Right hindlimb (tissue), 1 donor: ENCODE measurements around the gene ARHGAP42.

Experiments
- DNase-seq: peaks from one replicate; pipeline ENCODE4 v3.0.0-alpha.2; 2018

Gene ARHGAP42

DNA sequence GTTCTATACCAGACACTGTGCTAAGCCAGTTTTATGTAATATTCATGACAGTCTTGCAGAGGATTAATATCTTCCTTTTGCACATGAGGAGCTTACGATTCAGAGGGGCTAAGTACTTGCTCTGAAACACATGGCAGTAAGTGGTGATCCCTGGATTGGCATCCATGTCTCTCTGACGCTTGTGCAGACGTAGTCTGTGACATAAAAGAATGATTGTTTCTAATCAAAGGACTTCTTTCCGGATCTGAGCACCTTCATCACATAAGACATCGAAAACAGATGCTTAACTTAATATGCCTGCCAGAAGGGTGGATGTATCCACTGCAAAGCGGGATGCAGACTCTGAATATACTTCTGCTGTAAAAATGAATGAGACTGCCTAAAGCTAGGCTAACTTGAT, 74.8 kb downstream of the ARHGAP42 start:
- DNase-seq = peak; percentile 35

DNA sequence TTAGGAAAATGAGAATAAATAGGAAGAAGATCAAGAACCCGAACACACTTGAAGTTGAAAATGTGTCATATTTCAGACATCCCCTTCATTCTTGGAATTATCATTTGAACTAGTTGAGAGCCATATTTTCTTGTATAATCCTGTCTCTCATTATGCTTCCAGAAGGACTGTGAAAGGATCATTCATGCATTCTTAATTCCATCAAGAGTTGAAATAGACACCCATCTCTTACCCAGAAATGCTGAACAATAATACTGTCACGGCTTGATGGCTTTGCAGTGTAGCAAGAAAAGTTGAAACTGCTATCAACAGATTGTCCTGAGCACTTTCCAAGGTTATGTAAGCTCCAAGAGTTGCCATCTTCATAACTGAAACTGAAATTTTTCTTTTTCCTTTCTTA, 79.7 kb downstream of the ARHGAP42 start:
- DNase-seq = no peak

DNA sequence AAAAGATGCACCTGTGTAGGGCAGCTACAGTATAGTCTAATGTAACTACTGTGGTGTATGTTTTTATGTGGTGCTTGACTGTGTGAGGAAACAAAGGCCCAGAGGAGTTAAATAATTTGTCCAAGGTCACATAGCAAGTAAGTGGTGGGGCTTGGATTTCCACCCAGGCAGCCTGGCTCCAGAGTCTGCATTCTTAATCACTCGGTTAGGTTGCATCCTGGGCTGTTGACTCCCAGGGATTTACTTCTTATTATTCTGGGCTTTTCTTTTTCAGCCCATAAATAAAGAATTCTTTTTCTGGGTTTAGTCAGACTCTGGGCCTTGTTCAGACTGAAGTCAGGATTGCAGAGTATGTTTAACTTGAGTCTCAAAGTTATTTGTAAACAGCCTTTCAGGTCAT, 82.1 kb downstream of the ARHGAP42 start:
- no peak for DNase-seq

DNA sequence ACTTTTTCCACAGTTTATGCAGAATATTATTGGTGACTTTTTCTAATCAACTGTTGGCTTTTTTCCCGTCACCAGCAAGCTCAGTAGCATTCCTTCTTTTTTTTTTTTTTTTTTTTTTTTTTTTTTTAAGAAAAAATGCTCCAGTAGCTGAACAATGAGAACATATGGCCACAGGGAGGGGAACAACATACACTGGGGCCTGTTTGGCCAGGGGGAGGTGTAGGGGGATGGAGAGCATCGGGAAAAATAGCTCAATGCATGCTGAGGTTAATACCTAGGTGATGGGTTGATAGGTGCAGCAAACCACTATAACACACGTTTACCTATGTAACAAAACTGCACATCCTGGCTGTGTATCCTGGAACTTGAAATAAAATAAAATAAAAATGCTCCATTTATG, 82.5 kb downstream of the ARHGAP42 start:
- no peak for DNase-seq

DNA sequence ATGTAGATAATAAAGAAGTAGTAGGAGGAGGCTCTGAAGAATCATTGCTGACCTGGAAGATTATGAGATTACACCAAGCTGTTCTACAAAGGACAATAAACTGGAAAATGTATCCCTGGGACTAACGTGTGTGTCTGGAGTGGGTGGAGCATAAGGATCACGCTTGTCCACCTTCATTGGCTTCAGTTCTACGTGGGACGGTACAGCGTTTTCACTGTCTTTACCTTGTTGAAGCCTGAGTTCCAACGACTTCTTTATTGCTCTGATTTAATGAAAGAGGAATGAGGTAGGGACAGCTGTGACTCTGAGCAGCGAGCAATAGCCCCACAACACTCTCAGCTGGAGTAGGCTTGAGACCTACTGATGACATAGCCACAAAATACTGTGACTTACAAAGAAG, 87.0 kb downstream of the ARHGAP42 start:
- no peak for DNase-seq

DNA sequence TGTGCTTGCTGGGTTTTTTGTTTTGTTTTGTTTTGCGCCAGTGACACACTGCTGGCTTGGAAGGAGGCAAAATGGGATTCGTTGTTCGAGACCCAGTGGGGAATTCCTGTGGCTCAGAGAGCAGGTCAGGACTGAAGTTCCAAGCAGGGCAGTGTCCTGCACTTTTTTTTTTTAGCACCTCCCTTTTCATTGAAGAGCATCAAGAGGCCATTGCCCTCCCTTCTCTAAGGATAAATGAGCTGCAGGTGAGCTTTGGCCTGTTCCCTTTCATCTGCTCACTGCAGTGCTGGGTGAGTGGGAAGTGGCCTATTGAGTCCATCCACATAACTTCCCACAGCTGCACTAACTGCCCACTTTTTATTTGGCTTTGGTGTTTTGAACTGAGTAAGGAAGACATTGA, 87.8 kb downstream of the ARHGAP42 start:
- DNase-seq = no peak

DNA sequence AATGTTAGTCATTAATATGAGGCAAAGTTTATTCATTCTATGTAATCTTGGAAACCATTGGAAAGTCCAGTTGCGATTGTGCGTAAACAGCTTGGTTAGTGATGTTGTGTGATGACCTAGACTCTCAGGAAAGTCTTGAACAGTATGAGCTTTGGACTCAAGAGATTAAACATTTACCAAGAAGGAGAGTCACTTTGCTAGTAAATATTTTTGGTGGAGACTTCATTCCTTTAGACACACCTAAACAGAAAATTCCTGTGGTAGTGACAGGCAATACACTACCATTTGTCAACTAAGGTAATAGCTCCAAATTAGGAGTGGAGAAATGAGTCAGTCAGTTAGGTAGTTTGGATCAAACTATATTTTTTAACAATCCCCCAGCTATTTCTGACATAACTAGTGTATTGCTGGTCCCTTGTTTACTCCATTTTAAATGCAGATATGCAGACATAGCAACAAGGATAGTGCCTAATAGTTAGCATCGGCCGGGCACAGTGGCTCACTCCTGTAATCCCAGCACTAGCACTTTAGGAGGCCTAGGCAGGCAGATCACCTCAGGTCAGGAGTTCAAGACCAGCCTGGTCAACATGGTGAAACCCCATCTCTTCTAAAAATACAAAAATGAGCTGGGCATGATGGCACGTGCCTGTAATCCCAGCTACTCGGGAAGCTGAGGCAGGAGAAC, 89.3 kb downstream of the ARHGAP42 start:
- DNase-seq = no peak

DNA sequence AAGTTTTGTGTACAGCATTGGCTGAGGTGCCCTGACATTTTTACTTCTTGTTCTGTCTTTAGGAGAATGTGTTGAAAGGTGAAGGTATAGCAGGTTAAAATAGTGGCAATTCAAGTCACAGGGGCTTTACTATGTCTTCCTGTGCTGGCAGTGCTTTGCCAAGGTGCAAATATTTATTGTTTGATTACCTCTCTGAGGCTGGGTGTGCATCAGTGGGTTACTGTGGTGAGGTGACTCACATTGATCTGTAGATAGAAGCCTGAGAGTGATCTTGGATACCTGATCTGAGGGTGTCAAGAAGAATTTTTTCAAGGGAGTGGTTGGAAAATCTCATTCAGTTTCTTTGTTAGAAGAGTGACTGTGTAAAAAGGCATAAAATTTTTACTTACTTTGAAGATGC, 90.0 kb downstream of the ARHGAP42 start:
- DNase-seq = no peak

DNA sequence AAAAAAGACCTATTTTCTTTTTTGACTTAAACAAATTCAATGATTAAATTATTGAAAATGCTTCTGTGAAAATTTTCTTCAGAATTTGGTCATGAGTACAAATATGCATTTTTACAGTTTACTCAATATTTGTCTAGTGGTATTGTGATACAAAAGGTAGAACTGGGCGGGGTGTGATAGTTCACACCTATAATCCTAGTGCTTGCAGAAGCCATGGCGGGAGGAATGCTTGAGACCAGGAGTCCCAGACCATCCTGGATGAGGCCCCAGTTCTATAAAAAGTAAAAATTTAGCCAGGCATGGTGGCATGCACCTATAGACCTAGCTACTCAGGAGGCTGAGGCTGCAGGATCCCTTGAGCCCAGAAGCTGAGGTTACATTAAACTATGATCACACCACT, 90.6 kb downstream of the ARHGAP42 start:
- DNase-seq = no peak

DNA sequence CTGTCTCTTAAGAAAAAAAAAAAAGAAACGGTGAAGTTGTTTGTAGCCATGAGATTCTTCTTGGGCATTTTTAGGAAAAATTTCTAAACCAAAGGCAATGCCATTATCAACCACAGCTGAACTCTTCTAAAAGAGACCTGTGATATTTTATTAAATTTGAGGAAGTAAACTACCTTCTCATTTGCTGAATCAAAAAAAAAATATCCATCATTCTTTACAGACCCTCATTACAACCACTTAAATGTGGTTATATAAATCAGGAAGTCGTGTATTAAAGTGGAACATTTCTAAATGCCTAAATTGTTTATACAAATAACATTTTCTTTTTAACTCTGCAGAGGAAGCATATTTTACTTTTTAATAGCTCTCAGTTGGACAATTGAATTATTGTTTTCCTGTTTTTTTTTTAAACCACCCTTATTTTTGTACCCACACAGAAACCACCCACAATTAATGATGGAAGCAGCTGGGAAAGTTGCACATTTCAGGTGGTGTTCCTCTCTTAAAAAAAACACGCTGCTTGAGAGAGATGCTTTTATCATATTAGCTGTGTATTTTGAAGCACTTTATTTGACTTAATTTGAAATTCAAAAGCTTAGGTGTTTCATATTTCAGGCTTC, 91.2 kb downstream of the ARHGAP42 start:
- no peak for DNase-seq

DNA sequence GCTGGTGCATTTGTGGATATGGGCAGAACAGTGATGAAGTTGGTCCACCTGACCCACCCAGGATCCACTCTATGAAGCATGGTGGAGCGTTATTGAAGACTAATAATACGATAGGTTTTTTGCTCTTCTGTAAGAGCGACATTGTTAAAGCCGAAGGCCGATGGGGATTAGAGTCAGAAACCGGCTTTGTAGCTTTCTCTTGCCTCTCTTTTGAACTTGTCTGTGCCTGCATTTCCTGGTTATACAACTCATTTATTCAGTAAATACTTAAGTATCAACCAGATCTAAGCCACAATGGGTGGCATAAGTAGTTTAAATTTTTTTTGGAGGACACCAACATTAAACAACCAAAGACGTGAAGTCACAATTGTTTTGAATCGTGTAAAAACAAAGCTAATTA, 93.4 kb downstream of the ARHGAP42 start:
- DNase-seq = no peak

DNA sequence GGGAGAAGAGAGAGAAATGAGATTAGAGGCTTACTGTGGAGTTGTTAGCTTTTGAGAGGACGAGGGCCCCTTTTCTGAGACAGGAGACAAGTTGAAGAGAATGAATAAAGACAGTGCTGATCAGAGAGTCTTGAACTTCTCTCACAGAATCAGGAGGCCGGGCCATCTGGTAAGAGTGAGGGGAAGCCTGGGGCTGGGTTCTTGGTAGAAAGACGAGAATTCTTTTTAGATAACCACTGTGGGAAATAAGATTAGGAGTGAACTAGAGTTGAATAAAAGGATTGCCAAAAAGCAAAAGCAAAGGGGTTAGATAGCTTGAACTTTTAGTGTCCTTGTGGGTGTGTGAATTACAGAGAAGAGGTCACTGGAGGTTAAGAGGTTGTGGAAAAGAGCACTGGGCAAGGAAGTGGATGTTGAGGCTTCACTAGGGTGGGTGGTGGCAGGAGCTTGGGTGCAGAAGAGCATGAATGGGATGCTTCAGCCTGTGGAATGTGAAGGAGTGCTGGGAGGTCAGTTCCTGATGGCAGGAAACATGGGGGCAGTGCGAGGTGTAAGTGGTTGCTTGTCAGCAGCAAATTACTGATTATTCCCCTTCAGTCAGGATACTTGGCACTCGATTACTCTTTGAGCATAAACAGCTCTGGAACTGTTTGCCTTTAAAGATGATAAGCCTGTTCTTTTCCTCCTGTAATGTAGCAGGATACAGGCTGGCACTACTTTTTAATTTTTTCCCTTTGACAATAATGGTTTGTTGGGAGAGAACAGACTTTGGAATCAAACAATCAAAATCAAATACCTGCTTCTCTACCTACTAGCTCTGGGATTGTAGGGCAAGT, 98.3 kb downstream of the ARHGAP42 start:
- DNase-seq = no peak

DNA sequence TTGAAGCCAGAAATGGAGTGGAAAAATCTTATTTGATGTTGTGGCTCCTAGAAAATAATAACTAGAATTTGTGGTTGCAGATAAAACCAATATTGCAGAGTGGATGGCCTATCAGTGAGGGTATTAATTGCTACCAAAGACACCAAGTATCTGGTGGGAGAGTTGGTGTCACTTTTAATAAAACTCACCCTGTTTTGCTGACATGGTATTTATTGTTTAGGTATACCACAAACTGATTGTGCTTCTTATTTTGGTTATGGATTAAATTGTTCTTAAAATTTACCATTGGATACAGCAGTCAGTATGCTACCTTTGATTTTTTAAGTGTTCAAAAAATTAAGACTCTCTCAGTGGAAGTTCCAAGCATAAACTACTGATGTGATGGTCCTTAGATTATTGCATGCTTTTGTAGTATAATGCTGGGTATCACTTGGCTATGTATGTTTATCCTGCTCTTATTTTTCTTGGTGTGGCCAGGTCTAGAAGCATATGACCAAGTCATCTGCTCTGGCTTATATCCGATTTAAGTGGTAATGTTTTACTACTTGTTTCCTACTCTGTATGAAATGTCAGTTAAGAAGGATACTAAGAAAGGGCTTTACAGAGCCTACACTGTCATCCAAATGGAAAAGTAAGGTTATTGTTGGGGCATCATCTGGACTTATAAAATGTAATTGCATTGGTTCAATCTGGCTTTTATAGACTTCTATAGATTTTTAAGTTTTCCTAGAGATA, 101.6 kb downstream of the ARHGAP42 start:
- no peak for DNase-seq

DNA sequence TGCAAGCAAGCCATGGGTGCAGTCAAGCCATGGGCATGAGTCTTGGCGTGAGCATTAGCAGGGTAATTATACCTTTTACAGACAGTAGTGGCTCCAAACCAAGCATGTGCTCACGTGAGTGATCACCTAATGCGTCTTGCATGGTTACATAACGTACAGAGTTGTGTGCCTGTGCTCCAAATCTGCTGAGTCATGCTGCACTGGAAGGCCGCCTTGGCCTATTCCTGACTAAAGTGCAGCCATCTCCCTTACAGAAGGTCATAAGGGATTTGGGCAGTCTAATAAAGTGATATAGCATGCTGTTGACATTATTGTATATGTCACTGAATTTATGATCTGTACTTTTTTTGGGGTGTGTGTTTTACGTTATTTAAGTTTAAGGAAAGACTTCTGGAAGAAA, 102.4 kb downstream of the ARHGAP42 start:
- DNase-seq = peak; percentile 33

DNA sequence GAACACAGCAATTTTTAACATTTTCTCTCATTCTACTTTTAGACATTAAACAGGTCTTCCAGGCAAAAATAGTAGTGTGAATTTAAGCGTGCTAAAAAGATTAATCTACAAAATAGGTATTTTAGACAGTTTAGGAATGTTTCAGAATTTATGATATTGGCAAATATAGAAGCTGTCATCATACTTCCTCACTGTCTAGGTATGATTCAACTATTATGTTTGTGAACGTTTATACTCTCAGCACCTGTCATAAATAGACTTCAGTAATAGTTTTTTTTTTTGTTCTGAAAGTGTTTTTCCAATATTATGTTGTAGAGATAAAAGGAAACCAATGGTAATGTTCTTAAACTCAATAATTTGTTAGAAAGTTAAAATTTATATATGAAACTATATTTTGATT, 103.0 kb downstream of the ARHGAP42 start:
- no peak for DNase-seq

DNA sequence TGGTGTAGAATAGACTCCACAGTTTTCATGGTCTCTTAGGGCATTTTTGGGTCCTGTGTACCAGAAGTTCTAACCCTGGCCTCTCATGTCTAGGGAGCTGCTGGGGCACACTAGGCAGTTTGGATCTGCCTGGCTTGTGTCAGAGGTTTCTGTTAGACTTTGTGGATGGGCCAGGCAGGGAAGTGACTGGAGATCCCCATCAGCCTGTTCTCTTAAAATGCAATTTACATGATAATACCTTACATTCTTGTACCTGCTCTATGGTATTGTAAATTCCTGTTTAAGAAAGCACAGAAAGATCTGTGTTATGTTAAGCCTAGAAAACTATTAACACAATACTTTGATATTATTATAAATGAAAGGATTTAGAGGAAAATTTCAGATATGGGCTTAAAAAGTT, 104.0 kb downstream of the ARHGAP42 start:
- no peak for DNase-seq

DNA sequence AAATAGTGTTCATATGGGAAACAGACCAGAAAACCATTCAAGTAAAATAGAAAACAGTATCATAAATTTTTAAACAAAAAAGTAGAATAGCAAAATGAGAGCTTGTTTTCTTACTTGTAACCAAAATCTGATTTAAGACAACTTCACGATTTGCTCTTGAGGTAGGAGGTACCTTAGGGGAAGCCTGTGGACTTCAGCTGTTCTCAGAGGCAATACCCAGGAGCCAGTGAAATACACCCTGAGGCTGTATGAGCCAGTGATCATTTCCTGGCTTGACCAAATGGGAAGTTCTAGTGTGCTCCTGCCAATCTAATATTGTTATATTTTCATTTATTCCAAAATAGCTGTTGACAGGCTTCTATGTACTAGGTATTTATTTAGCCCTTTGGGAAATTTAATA, 104.8 kb downstream of the ARHGAP42 start:
- DNase-seq = no peak

DNA sequence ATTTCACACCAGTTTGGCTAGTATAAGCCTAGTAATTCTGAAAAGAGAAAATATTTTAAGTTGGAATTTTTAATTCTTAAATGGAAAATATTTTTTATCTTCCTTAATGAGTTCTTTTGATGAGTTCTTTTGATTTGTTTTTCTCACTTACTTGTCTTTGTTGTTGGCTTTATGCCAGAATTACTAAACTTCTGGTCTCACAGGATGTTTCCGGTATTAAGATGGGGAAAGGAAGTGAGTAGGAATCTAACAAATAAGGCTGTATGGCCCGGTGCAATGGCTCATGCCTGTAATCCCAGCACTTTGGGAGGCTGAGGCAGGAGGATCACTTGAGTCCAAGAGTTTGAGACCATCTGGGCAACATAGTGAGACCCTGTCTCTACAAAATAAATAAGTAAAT, 106.4 kb downstream of the ARHGAP42 start:
- DNase-seq = no peak

DNA sequence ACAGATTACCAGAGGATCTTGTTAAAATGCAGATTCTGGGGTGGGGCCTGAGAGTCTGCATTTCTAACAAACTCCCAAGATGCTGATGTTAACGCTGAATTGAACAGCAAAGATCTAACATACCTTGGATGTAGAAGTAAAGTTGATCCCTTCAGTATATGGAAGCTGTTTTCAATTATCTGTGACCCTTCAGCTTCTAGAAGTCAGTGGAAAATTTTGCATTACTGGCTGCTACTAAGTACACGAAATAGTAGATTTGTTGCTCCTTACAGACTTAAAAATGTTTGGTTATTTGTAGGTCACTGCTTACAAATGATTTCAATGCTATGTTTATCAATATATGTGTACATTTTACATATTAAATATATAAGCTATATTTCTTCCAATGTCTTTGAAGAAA, 107.4 kb downstream of the ARHGAP42 start:
- no peak for DNase-seq

DNA sequence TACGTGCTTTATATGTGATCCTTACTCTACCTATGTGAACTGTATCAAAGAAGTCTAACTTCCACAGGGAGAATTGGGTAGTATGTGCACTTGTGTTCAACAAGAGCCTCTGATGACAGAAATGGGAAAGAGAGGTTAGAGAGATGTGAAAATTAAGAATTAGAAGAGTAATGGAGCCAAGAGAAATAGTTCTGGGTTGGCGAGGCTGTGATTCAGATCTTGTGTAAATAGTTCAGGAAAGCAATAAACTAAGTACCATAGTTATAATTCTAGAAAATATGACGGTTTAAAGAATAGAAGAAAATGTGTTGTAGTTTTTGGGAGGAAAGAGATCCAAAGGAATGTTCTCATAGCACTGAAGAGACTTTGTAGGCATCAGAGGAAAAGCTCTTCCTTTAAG, 112.4 kb downstream of the ARHGAP42 start:
- no peak for DNase-seq

DNA sequence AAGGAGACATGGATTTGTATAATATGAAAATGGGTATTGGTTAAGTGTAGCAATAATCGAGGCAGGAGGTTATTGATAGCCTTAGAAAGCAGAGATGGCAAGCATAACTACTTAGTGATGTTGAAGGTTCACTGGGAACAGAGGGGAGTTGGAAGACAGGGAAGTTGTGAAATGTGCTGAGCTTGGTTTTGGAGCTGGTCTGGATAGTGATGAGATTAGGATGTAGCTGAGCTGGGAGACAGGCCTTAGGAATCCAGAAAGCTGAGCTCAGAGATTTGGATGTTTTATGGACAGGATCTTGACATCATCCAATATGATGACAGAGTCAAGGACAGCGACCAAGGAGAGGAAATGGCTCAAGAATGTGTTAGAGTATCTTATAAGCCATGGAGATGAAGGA, 113.1 kb downstream of the ARHGAP42 start:
- DNase-seq = no peak

DNA sequence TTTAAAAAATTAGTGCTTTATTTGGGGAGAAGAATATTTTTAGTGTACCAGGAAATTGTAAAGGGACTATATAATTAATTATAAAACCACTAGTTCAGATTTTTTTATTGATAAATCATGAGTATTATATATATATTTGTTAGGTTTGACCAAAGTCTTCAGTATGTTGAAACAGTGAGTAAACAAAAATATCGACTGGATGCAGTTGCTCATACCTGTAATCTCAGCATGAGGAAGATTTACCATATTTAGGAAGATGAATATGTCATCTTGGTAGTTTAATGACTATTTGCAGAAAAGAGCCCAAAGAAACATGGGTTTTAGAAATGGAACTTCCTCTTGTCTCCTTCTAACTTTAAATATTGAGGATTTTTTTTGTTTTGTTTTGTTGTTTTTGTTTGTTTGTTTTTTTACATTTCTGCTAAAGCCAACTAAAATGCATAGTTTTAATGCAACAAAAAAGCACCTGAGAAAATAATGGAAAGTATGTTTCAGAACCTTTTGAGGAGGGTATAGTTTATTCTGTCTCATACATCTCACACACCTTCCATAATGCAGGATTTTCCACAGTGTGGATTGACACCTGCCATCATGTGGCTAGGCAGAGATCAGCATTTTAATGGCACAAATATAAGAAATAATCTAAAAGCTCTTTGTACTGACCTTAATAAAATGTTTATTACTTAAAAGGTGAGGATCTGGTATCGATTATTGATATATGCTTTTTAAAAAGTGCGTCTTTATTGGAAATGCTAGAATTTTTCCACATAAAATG, 114.3 kb downstream of the ARHGAP42 start:
- no peak for DNase-seq
